ENCODE data around the gene SCEL. TPM values are rescaled to one million over a fixed set of nuclear protein-coding genes. Genes with fewer than 3 reads are reported as not detected.
"Not testable (repeated sequence)": the region's sequence is repeated elsewhere in the genome, so short reads cannot be mapped to it uniquely, and the experiment has no call there.

The SCEL gene
- polyA plus RNA-seq, 3 donors = 0.47 to 2.9 (median 1.3) TPM

DNA sequence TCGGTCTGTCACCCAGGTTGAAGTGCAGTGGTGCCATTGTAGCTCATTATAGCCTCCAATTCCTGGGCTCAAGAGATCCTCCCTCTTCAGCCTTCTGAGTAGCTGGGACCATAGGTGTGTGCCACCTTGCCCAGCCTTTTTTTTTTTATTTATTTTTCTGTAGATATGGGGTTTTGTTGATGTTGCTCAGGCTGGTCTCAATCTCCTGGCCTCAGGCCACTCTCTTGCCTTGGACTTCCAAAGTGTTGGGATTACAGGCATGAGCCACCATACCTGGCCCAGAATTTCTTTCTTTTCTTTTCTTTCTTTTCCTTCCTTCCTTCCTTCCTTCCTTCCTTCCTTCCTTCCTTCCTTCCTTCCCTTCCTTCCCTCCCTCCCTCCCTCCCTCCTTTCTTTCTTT lies 16.1 kb upstream of the SCEL start:
- H3K27ac ChIP-seq (ENCODE audit: low read depth, low read length) = not testable (repeated sequence)
- 93 to 98% (median 97%) methylated on average over 1 of the region's 1 CpG for WGBS, 3 donors

DNA sequence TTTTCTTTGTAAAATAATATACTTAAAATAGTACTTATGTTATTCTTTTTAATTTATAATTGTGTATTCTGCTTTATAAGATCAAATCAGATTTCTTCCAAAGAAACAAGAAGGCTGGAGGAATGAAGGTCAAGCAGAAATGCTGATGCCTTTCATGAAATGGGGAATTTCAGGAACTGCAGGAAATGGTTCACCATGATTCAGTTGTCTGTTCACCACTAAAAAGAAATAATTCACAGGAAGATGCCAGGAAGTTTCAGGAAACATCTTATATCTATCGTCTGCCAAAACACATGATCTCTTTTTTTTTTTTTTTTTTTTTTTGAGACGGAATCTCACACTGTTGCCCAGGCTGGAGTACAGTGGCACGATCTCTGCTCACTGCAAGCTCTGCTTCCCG lies 15.7 kb upstream of the SCEL start:
- H3K27ac ChIP-seq (ENCODE audit: low read depth, low read length) = no peak overlapping the region
- 68 to 80% (median 75%) methylated on average over 3 to 4 of the region's 4 CpGs for WGBS, 3 donors

DNA sequence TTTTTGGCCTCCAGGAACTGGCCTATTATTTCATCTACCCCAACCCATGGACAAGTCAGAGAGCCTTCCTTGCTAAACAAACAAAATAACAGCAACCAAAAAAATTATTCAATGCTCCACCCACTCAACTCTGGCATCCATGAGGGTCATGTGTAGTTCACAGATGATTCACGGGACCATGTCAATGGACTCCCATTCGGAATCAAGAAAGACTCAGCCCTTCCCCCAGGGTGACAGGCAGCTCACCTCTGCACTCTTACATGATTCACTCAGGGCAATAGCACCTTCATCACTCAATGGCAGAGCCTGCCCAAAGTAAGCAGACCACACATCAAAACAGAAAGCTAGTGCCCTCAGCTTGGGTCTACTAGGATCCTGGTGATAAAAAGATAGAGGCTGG lies 14.3 kb upstream of the SCEL start:
- H3K27ac ChIP-seq (ENCODE audit: low read depth, low read length) = no peak overlapping the region
- 53 to 77% (median 68%) methylated on average over 2 of the region's 2 CpGs for WGBS, 3 donors

DNA sequence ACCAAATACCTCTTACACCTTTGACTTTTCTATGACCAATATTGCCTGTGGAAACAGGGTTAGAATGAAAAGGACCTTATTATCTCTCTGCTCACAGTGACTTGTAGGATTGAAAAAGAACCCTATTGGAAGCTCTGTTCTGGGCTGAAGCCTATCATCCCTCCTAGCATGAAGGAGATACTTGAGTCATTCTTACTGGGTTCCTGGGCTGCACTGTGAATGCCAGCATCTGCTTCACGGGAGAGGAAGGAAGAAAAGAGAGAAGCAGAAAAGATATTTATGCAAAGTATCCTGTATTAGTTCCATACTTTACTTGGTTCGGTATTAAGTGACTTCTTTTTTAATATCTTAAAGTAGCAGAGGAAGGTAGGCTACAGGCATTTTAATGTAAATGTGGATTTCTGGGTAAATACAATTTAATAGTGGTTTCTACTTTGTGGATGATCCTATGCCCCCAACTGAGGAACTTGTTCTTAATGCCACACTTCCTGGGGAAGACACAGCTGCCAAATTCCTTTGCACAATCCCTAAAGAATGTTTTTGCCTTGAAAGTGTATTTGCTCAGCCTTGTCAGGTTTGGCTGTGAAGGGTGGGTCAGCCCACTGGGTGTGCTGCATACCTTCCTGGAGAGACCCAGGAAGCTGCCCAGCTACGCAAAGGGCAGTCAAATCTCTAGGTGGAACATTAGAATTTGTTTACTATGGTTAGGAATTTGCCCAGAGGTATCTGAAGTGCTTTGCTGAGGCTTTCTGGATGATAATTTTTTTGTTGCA lies 13.7 kb upstream of the SCEL start:
- H3K27ac ChIP-seq (ENCODE audit: low read depth, low read length) = no peak overlapping the region
- 35 to 41% (median 36%) methylated on average over 3 of the region's 3 CpGs for WGBS, 3 donors

DNA sequence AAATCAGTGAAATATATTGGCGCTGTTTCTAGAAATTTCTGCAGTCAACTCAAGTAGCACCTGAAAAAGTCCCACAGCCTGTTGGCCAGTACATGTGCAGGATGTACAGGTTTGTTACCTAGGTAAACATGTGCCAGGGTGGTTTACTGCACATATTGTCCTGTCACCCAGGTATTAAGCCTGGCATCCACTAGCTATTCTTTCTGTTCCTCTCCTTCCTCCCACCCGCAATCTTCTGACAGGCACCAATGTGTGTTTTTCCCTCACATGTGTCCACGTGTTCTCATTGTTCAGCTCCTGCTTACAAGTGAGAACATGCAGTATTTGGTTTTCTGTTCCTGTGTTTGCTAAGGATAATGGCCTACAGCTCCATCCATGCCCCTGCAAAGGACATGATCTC lies 13.1 kb upstream of the SCEL start:
- H3K27ac ChIP-seq (ENCODE audit: low read depth, low read length) = no peak overlapping the region
- 79 to 96% (median 94%) methylated on average over 3 of the region's 3 CpGs for WGBS, 3 donors

DNA sequence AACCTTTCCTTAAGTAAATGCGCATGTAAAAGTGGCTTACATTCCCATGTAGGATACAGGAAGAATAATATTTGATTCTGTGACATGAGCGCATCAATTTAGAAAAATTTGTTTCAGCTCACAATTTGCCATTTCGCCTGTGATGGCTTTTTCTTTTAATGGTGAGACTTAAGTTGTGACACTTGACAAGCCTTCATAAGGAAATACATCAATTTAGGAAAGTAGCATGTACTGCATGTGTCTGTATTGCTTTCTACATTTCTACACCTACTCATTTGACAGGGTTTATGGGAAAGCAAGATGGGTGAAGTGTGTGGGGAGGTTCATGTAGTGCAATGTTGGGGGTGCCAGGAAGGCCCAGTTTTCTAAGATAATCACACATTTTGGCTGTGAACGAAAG lies 12.1 kb upstream of the SCEL start:
- WGBS, 3 donors = 85 to 97% (median 95%) methylated on average over 4 of the region's 4 CpGs
- H3K27ac ChIP-seq (ENCODE audit: low read depth, low read length) = no peak overlapping the region

DNA sequence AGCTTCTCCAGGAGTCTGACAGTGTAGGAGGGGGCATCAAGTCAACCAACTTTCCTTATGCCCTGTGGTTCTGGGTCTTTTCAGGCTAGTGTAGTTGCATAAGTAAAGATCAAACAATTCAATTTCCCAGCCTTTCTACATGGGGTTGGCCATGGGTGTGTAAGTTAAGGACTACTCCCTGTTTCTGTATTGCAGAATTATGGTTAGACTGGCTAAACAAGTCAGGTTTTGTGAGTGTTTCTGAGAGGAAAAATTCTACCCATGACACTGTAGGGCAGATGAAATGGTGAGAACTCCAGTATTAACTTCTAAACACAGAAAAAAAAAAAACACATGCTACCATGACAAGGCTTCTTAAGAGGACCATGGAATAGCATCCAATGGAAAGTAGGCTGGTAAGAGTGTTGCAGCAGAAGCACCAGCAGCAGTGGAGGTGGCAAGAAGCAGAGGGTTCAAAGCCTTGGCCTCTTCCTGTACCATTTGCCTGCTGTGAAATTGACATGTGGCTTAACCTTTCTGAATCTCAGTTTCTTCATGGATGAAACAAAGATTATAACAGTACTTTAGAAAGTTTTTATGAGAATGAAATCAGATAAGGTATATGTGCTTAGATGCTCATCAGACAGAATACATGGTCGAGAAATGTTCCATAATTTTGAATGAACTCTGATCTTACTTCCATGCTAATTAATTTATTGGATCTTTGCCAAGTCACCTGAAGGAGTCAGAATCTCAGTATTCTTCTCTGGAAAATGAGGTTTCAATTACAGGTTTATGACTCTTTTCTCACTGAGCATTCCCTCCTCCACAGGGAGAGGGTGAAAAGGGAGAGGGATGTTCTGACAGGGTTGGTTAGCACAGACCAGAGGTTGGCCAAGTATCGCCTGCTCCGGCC lies 11.4 kb upstream of the SCEL start:
- 82 to 96% (median 94%) methylated on average over 3 of the region's 3 CpGs for WGBS, 3 donors
- H3K27ac ChIP-seq (ENCODE audit: low read depth, low read length) = no peak overlapping the region

DNA sequence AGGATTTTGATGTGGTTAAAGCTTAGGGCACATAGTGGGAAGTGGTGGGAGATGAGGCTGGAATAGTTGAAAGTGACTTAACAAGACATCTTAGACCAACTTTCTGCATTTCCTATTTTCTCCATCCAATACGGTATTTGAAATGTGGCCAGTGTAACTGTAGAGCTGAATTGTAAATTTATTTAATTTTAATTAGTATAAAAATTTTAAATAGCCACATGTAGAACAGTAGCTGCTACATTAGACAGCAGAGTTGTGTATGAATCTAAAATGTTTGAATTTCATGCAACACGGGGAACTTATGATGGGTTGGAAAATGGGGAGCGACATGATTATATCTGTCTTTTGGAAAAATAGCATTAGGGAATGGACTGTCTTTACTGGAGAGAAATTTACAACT lies 7.1 kb upstream of the SCEL start:
- WGBS, 3 donors = 88 to 93% (median 91%) methylated on average over 3 of the region's 3 CpGs
- H3K27ac ChIP-seq (ENCODE audit: low read depth, low read length) = no peak overlapping the region

DNA sequence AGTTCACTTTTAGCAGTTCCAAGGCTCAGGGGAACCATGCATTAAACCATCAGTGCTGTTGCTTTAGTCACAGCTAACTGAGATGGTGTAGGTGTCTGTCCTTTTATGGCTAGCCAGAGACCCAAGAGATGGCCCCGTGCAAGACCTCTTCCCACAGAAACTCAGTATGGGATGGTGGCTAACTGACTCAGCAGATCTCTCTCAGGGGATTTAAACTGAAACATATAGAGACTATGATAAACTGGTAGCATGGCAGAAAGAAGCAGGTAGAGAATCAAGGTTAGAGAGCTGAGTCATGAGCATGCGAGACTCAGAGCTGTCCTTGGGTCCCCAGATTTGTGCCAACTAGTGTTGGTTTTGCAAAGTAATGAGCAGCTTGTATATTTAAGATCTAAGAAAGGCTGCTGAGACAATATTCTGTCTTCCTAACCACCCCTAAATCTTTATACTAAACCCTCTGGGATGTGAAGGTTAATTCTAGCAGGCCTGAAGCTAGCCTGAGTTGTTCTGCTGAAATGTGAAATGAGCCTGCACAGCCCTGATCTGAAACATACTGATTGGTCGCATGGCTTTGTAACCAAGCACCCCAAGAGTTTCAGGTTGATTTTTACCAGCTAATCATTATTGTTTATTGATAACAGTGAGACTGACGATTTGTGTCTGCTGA lies 6.5 kb upstream of the SCEL start:
- 56 to 80% (median 79%) methylated on average over 4 of the region's 4 CpGs for WGBS, 3 donors
- no peak overlapping the region for H3K27ac ChIP-seq (ENCODE audit: low read depth, low read length)

DNA sequence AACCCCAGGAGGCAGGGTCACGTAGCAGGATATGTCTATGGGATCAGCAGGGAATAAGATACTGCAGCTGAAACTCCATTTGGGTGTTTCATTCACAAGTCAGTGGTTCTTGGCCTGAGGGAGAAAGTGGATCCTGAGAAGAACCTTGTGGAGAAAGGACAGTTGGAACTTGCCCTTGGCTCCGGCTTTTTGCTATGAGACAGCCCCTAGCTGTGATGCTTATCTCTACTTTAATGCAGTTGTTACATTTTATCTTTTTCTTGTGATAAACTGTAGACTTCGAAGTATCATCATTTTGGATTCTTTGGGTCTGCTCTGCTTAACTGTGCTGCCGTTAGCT lies 6.0 kb upstream of the SCEL start:
- WGBS, 3 donors = 80 to 82% (median 81%) methylated on average over 4 of the region's 4 CpGs
- H3K27ac ChIP-seq (ENCODE audit: low read depth, low read length) = no peak overlapping the region

DNA sequence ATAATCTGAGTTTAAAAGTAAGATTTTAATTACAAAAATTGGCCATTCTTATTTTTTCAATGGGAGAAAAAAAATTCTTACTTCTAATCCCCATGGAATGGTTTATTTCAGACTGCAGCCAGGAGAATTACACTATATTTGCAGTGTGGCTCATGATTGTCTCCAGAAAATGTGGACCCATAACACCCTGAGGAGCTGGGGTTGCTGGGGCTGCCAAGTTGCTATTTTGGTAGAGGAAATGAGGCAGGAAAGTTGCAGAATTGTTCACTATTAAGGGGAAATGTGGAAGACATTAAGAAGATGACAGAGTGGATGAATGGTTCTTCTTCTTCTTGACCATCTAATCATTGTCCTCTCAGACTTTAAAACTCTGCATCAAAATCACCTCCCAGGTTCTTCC lies 4.6 kb upstream of the SCEL start:
- H3K27ac ChIP-seq (ENCODE audit: low read depth, low read length) = no peak overlapping the region

DNA sequence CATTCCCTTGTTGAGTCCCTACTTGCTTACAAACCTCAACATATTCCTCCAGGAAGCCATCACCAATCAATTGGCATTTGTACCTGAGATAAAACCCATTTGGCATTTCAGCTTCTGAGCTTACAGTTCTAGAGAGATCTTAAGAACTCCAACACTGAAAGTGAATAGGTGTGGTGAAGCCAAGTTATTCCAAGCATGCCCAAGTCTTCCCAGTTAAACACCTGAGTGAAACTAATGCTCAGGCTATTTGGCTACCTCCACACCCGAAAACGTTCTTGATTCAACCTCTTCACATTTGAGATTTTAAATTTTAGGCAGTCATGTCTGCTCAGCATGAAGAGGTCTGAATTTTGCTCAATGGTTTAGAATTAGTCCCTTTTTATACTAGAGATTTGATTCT lies 2.5 kb upstream of the SCEL start:
- no peak overlapping the region for H3K27ac ChIP-seq (ENCODE audit: low read depth, low read length)
- WGBS, 3 donors = 73 to 89% (median 85%) methylated on average over 2 of the region's 2 CpGs

DNA sequence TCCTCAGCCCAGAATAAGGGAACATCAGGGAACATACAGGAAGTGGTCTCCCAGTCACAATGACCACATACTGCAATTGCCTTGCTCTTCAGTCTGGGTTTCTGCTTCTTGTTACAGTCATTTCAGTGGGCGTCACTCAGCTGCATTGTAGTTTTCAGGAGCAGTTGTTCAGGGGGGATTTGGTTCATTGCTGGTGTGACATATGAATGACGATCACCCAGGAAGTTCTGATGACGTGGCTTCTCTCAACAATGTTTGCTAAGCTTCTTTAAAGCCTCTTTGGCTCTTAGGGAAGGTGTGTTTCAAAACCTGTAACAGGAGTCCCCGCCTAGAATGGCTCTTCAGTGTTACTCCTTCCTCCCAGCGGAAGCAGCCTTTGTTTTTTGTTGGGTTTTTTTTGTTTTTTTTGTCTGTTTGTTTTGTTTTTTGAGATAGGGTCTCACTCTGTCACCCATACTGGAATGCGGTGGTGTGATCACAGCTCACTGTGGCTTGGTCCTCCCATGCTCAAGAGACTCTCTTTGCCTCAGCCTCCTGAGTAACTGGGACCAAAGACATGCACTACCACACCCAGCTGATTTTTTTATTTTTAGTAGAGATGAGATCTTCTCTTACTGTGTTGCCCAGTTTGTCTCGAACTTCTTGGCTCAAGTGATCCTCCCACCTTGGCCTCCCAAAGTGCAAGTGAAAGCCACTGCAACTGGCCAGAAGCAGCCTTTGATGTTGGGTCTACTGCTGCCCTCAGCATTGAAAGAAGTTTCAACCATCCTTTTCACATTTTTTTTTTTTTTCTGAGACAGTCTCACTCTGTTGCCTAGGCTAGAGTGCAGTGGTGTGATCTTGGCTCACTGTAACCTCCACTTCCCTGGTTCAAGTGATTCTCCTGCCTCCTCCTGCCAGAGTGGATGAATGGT lies 1.4 kb upstream of the SCEL start:
- 69 to 74% (median 70%) methylated on average over 7 of the region's 7 CpGs for WGBS, 3 donors

DNA sequence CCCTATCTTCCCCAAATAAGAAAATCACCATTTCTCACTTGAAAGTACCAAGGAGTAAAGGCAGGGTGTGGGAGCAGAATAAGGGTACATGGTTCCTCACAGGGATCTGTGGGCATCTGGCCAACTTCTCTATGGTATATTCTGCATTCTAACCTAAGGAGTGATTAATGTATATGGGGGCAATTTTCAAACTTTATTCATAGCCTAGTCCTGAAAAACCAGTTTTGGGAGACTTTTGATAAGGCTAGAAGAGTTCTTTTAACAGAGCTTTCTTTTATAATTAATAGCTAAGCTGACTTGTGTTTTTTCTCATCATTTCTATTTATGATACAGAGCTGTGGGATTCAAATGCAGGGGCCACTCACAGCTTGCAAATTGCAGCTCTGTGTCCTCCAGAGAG lies 852 bp downstream of the SCEL start:
- no peak overlapping the region for H3K27ac ChIP-seq (ENCODE audit: low read depth, low read length)

More for the DNA sequence above, 1.4 kb upstream of the SCEL start:
- no peak overlapping the region for H3K27ac ChIP-seq (ENCODE audit: low read depth, low read length)

DNA sequence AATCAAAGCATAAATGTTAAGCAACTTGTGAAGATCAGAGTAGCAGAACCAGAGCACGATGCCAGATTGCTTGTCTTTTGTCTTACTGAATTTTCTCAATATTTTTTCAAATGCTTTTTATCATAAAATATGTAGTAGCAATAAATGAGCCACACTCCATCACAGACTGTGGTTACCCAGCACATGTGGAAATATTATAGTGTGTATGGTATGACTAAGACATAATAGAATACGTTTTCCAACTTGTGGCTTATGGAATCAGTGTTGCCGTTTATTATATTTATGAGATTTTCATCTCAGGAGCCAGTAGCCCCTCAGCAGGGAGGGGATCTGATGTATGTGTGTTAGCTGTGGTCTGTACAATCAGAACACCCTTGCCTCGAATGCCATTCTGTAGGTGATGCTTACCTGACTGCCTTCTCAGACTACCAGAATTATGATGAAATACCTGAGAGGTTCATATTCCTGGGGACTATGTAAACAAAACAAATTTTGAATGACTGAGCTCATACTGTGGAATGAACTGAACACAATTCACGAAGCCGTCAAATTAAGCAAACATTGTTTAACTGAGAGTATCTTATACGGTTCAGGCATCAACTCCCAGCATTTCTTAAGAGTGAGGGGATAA lies 1.9 kb downstream of the SCEL start:
- WGBS, 3 donors = 67 to 91% (median 91%) methylated on average over 7 of the region's 7 CpGs

DNA sequence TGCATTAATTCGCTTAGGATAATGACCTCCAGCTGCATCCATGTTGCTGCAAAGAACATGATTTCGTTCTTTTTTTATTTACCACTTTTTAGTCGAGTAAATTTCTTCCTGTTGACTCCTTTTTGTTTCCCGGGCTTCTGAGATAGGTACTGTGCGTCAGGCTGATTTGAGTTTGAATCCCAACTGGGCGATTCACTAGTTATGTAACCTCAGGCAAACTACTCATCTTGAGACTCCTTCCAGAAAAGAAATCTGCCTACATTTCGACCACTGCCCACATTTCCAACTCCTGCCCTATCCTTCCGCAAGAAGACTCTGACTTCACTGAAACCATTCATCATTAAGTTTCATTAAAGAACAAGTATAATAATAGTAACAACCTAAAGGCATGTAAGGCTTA lies 8.2 kb downstream of the SCEL start:
- 75 to 82% (median 76%) methylated on average over 8 of the region's 8 CpGs for WGBS, 3 donors
- no peak overlapping the region for H3K27ac ChIP-seq (ENCODE audit: low read depth, low read length)

More for the DNA sequence above, 1.9 kb downstream of the SCEL start:
- H3K27ac ChIP-seq (ENCODE audit: low read depth, low read length) = no peak overlapping the region

DNA sequence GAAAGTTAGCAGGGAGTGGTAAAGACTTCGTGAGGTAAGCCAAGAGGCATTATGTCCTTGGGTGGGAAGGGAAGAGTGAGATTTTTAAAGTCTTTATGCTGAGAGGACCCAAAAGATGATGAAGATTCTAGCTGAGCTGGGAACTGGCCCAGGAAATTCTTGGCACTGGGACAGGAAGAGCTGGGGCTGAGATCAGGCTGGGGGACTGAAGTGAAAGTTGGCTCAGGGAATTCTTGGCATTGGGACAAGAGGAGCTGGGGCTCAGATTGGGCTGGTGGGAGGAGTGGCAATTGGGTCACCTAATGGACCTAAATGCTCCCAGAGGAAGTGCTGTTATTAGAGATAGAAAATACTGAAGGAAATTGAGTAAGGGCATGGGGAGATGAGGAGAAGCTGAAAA lies 8.8 kb downstream of the SCEL start:
- no peak overlapping the region for H3K27ac ChIP-seq (ENCODE audit: low read depth, low read length)
- WGBS, 3 donors = 31 to 44% (median 37%) methylated on average over 1 of the region's 1 CpG

DNA sequence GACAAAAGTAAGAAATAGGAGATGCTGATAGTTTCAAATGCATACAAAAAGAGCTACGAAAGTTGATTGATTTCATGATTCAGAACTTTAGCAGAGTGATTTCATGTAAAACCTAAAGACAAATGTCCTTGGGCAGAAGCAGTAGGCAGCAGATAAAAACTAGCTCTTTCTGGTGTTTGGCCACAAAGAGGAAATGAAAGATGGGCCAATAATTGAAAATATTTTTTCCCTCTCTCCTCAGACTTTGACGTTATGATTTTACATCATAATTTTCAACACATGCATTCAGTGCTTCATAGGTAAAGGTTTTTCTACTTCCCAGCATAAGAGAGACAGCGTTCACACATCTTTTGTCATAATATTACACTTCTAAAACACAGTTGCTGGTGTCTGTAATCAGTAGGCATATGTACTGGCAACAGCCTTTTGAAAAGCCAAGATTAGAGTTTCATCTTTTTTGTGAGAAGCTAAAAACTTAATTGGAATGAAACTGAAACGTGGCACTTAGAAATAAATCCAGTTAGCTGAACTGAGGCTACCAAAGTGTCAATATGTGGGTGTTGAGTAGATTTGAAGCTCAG lies 9.3 kb downstream of the SCEL start:
- H3K27ac ChIP-seq (ENCODE audit: low read depth, low read length) = no peak overlapping the region
- WGBS, 3 donors = 38 to 49% (median 40%) methylated on average over 4 of the region's 4 CpGs

Measured in adipose tissue (tissue), 3 donors.